Ovary (tissue), 9 donors: ENCODE results near the gene KAT5. TPM values are rescaled to one million over a fixed set of nuclear protein-coding genes. Genes with fewer than 3 reads are reported as not detected.
"Not testable (repeated sequence)": the region's sequence is repeated elsewhere in the genome, so short reads cannot be mapped to it uniquely, and the experiment has no call there.

Experiments used
- DNase-seq, 5 donors: peaks; one replicate each; pipeline ENCODE4 v3.0.0-alpha.2; 2019 to 2020
- H3K27ac ChIP-seq, 2 donors: fragments of 200-600 bp; one replicate each; pipeline versions ENCODE4 v1.5.1 to v1.8.0; 2019 to 2022
- H3K27me3 ChIP-seq: fragments of 200-600 bp; one replicate; pipeline ENCODE4 v1.8.0; 2022
- H3K36me3 ChIP-seq: fragments of 200-600 bp; sonication (generic); one replicate; pipeline ENCODE4 v1.5.1; 2019
- H3K4me1 ChIP-seq: one replicate; pipeline ENCODE4 v1.8.1; 2013; ENCODE audit warnings: mild to moderate bottlenecking, moderate library complexity; ENCODE audit not compliant: insufficient read depth
- H3K4me3 ChIP-seq: fragments of 200-600 bp; sonication (generic); one replicate; pipeline ENCODE4 v1.5.1; 2017
- H3K9me3 ChIP-seq, 2 donors: fragments of 200-600 bp in 1 of 2; sonication (generic) in 1 of 2; one replicate each; pipeline versions ENCODE4 v1.5.1 to v1.8.1; 2013 to 2019; ENCODE audit warnings: mild to moderate bottlenecking in 1 of 2, moderate library complexity in 1 of 2
- EP300 ChIP-seq: sonication (generic); formaldehyde crosslinking; IDR thresholded peaks from one replicate; pipeline ENCODE4 v1.6.1; 2017; ENCODE audit warnings: antibody characterized with exemption
- POLR2A ChIP-seq: fragments of 450-650 bp; IDR thresholded peaks from one replicate; pipeline ENCODE4 v1.6.1; 2017; ENCODE audit warnings: antibody characterized with exemption, mild to moderate bottlenecking, moderate library complexity
- WGBS, 3 donors: extraction: QIAGEN DNeasy Blood & Tissue Kit in 1 of 3; methylation state at CpG; one replicate each; pipeline versions ENCODE4 v1.1.5 to v1.1.7; 2013 to 2017; 5-methylcytosine and 5-hydroxymethylcytosine counted together
- intact Hi-C, 4 donors: fragments of 100-400 bp; cut with DNase I; formaldehyde crosslinking; loops; one replicate each; pipeline versions ENCODE4 v1.11.0 to v1.15.1; 2022 to 2023
- polyA plus RNA-seq, 2 donors: library from polyadenylated mRNA; stranded (reverse); fragments of 200-250 nt in 1 of 2; fragments of 350-450 nt in 1 of 2; fragmentation: Illumina TruSeq in 1 of 2; extraction: RNeasy Lipid Tissue Mini Kit (QIAGEN cat#74804) in 1 of 2; gene quantifications; one replicate each; pipeline ENCODE4 v1.2.3, GENCODE V29; 2013 to 2014
- total RNA-seq, 7 donors: library from RNA; depleted of rRNA in 2 of 7; stranded (reverse); fragments of >200 nt in 2 of 7; fragmentation: NEBNext Ultra II Directional in 3 of 7; extraction: Animal tissue kit (Norgen Biotek cat#: 25700) in 3 of 7; gene quantifications; one replicate each; pipeline versions ENCODE4 v1.1.0 to v1.2.4, GENCODE V29; 2016 to 2023
- TF ChIP-seq, protein P1 (sequence below), 3 donors: fragments of 450-650 bp in 2 of 3; fragments of 200-600 bp in 1 of 3; IDR thresholded peaks; one replicate each; pipeline versions ENCODE4 v1.5.1 to v1.8.0; 2016 to 2022; ENCODE audit warnings: antibody characterized with exemption in 3 of 3, mild to moderate bottlenecking in 1 of 3
- donor health status: DM: no; HTN: no; CAD: no; lungs with moderate emphysema.
- donor health status: DM: no; HTN: no; CAD: no.
- donor health status: Bipolar disorder and iron deficiency.
- donor health status: DM: yes; HTN: yes; CAD: no.
- donor health status: DM: no; HTN: no; CAD: no.
- donor health status: DM: yes; HTN: yes; CAD: no.

KAT5 gene
- total and polyA plus RNA-seq, 9 donors: 56.1 to 110 (median 67.0) TPM

DNA sequence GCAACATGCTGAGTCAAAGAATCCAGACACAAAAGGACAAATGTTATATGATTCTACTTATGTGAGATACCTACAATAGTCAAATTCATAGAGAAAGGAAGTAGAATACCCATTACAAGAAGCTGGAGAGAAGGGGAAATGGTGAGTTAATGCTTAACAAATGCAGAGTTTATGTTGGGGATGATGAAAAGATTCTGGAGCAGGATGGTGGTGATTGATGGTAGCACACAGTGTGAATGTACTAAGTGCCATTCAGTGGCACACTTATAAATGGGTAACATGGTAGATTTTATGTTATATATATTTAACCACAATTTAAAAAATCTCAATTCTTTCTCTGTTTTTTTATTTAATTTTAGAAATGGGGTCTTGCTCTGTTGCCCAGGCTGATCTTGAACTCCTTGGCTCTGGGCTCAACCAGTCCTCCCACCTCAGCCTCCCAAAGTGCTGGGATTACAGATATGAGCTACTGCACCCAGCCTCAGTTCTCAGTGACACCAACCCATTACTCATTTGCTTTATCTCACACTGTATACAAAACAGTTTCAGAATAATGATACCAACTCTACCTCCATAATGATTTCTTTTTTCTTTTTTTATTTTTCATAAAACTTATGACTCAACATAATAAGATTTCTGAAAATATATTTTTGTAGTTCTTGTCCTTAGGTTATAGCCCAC lies 39.7 kb upstream of the KAT5 start:
- no peak for DNase-seq
- no peak overlapping the region for H3K4me3 ChIP-seq
- H3K9me3 ChIP-seq: no peaks in the 10 kb centered on the region
- H3K27ac ChIP-seq: no peak overlapping the region
- no peaks in the 10 kb centered on the region for H3K27me3 ChIP-seq
- TF ChIP-seq POLR2A: no peak
- no peak for TF ChIP-seq EP300
- TF ChIP-seq, protein P1, sequence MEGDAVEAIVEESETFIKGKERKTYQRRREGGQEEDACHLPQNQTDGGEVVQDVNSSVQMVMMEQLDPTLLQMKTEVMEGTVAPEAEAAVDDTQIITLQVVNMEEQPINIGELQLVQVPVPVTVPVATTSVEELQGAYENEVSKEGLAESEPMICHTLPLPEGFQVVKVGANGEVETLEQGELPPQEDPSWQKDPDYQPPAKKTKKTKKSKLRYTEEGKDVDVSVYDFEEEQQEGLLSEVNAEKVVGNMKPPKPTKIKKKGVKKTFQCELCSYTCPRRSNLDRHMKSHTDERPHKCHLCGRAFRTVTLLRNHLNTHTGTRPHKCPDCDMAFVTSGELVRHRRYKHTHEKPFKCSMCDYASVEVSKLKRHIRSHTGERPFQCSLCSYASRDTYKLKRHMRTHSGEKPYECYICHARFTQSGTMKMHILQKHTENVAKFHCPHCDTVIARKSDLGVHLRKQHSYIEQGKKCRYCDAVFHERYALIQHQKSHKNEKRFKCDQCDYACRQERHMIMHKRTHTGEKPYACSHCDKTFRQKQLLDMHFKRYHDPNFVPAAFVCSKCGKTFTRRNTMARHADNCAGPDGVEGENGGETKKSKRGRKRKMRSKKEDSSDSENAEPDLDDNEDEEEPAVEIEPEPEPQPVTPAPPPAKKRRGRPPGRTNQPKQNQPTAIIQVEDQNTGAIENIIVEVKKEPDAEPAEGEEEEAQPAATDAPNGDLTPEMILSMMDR (IDR thresholded peaks at IDR 0.05): no peak
- intact Hi-C loops: no loop called here
- H3K36me3 ChIP-seq: no peaks in the 10 kb centered on the region
- no peaks in the 10 kb centered on the region for H3K4me1 ChIP-seq

DNA sequence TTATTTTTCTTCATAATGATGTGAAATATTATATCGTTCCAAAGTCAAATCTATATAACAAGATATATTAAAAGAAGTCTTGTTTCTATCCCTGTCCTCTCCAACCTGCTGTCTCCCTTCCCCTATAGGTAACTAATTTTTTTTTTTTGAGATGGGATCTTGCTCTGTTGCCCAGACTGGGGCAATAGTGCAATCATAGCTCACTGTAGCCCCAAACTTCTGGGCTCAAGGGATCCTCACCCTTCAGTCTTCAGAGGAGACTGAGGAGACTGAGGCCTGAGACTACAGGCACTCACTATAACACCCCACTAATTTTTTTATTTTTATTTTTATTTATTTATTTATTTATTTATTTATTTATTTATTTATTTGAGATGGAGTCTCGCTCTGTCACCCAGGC lies 39.1 kb upstream of the KAT5 start:
- WGBS, 3 donors: 78 to 89% (median 81%) methylated on average over 2 of the region's 2 CpGs
- H3K36me3 ChIP-seq: no peaks in the 10 kb centered on the region
- H3K4me3 ChIP-seq: no peak overlapping the region
- no peaks in the 10 kb centered on the region for H3K4me1 ChIP-seq
- H3K27me3 ChIP-seq: no peaks in the 10 kb centered on the region
- H3K27ac ChIP-seq: no peak overlapping the region
- no peaks in the 10 kb centered on the region for H3K9me3 ChIP-seq
- TF ChIP-seq POLR2A (no peak), EP300 (no peak)
- TF ChIP-seq, protein P1 (IDR thresholded peaks at IDR 0.05): no peak
- intact Hi-C loops: no loop called here
- no peak for DNase-seq

DNA sequence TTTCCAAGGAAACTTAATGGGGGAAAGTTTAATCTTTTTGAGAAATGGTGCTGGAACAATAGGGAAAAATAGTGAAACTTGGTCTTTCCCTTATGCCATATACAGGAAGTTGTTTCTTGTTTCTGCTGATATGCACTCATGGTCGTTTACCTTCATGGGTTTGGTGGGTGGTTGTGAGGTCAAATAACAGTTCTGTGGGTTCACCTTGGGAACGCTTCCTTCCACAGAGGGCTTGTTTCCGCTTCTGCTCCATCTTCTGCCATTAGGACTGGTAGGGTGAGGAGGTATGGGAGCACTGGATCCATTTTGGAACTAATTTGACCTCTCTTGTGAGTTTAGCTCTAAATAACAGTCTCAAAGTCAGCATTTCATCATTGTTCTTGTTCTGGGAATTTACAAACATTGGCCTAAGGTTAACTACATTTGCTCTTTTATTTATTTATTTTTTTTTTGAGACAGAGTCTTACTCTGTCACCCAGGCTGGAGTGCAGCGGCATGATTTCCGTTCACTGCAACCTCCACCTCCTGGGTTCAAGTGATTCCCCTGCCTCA lies 31.8 kb upstream of the KAT5 start:
- no peak overlapping the region for H3K4me3 ChIP-seq
- H3K4me1 ChIP-seq: peaks cover 1% of the 10 kb centered on the region
- H3K9me3 ChIP-seq: no peaks in the 10 kb centered on the region
- H3K27ac ChIP-seq: no peak overlapping the region
- DNase-seq: no peak
- H3K27me3 ChIP-seq: no peaks in the 10 kb centered on the region
- no peaks in the 10 kb centered on the region for H3K36me3 ChIP-seq
- 75 to 78% (median 78%) methylated on average over 5 of the region's 5 CpGs for WGBS, 3 donors
- TF ChIP-seq, protein P1 (IDR thresholded peaks at IDR 0.05): no peak
- no peak for TF ChIP-seq EP300
- TF ChIP-seq POLR2A: no peak
- intact Hi-C loops: no loop called here

DNA sequence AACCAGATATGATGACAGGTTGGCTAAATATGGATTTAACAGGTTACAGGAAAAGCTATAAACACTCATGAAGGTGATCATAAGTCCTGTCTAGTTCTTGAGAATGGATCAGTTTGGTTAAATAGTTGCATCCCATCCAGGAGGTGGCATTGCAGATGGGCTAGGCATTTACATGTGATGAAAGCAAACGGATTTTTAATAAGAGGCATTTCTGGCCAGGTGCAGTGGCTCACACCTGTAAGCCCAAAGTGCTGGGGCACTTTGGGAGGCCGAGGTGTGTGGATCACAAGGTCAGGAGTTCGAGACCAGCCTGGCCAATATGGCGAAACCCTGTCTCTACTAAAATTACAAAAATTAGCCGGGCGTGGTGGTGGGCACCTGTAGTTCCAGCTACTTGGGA lies 28.6 kb upstream of the KAT5 start:
- intact Hi-C loops, DNase-seq, H3K4me1 ChIP-seq, H3K36me3 ChIP-seq, H3K9me3 ChIP-seq, H3K27ac ChIP-seq, H3K4me3 ChIP-seq, H3K27me3 ChIP-seq: not testable (repeated sequence)
- WGBS, 3 donors: 82 to 87% (median 84%) methylated on average over 6 of the region's 6 CpGs

DNA sequence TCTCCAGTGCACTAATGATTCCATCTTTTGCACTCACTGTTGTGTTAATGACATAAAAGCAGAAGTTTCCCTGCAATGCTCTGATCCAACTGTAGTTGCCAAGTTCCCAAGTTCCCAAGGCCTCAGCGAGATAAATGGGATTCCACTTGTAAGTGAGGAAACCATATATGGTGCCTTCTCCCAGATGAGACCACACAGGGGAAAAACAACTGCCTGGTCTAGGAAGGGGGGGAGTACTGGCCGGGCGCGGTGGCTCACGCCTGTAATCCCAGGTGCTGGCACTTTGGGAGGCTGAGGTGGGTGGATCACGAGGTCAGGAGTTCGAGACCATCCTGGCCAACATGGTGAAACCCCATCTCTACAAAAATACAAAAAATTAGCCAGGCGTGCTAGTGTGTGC lies 26.1 kb upstream of the KAT5 start:
- no peak overlapping the region for H3K4me3 ChIP-seq
- H3K27ac ChIP-seq: no peak overlapping the region
- intact Hi-C loops: no loop called here
- H3K27me3 ChIP-seq: no peaks in the 10 kb centered on the region
- WGBS, 3 donors: 18 to 34% (median 19%) methylated on average over 8 of the region's 8 CpGs
- peak; percentile 44 to 73 (median 52) for DNase-seq
- no peak for TF ChIP-seq POLR2A
- TF ChIP-seq, protein P1 (IDR thresholded peaks at IDR 0.05): no peak
- TF ChIP-seq EP300: no peak
- H3K9me3 ChIP-seq: no peaks in the 10 kb centered on the region
- H3K4me1 ChIP-seq: peaks cover 1% of the 10 kb centered on the region
- no peaks in the 10 kb centered on the region for H3K36me3 ChIP-seq

DNA sequence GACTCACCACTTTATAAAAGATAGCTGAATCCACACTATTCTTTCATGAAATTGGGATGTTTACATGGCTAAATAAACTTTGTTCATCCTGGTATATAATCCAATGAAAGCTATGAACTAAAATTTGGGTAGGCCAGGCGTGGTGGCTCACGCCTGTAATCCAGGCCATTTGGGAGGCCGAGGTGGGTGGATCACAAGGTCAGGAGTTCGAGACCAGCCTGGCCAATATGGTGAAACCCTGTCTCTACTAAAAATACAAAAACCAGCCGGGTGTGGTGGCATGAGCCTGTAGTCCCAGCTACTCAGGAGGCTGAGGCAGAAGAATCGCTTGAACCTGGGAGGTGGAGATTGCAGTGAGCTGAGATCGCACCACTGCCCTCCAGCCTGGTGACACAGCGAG lies 20.2 kb upstream of the KAT5 start:
- H3K4me3 ChIP-seq, H3K27ac ChIP-seq, intact Hi-C loops, H3K9me3 ChIP-seq, DNase-seq, H3K4me1 ChIP-seq, H3K36me3 ChIP-seq, H3K27me3 ChIP-seq: not testable (repeated sequence)
- WGBS, 3 donors: 90 to 93% (median 92%) methylated on average over 8 of the region's 8 CpGs
